ENCODE data around the gene SLC6A17.

DNA sequence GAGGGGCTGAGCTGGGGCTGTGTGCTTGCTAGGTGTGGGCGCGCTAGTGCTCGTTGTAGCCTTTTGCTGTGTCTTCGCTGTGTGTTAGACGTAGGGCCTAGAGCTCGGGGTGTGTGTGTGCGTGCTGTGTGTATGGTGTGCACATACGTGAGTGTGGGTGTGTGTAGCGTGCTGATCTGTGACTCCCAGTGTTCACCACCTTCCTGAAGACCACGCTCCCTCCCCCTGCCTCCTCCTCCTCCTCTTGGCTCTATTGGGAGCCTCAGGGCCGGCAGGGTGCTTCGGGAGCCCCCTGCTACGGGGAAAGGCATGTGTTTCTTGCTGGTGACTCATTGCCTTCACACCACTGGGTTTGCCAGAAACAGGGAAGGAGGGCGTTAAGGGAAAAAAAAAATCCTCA is 50.4 kb downstream of the SLC6A17 start:
- TF ChIP-seq POLR2AphosphoS5 (IDR thresholded peaks at IDR 0.05; ENCODE audit: borderline replicate concordance, low read depth, low read length) (no peak), EZH2 (IDR thresholded peaks at IDR 0.05) (no peak), FOXP2 (optimal IDR thresholded peaks at IDR 0.05; ENCODE audit: control extremely low read depth, extremely low read length, insufficient read depth) (no peak)

Data from SK-N-MC (cell line).